ENCODE measurements around the gene LIAS.
"Not testable (repeated sequence)": the region's sequence is repeated elsewhere in the genome, so short reads cannot be mapped to it uniquely, and the experiment has no call there.

Gene LIAS

DNA sequence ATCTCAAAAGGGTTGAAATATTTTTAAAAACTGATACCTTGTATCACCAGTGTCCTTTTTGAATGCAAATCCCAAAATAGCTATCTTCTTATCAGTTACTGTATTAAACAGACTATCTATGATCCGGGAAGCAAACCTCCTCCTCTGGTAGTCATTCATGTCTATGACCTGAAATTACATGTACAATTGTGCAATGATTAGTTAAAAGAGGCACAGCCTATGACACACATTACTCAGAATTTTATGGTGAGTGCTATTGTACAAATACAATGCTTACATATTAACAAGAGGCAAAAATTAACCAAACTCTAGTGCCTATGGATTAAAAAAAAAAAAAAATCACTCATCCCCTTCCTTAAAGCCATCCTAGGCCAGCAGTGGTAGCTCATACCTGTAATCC lies 46.7 kb downstream of the LIAS start:
- Mint-ChIP-seq H3K4me3 (no peak overlapping the region), H3K36me3 (peaks cover 65% of the 10 kb centered on the region), H3K4me1 (no peaks in the 10 kb centered on the region), H3K9me3 (no peaks in the 10 kb centered on the region), H3K27me3 (no peaks in the 10 kb centered on the region), H3K27ac (no peak overlapping the region)
- ATAC-seq, result no peak

DNA sequence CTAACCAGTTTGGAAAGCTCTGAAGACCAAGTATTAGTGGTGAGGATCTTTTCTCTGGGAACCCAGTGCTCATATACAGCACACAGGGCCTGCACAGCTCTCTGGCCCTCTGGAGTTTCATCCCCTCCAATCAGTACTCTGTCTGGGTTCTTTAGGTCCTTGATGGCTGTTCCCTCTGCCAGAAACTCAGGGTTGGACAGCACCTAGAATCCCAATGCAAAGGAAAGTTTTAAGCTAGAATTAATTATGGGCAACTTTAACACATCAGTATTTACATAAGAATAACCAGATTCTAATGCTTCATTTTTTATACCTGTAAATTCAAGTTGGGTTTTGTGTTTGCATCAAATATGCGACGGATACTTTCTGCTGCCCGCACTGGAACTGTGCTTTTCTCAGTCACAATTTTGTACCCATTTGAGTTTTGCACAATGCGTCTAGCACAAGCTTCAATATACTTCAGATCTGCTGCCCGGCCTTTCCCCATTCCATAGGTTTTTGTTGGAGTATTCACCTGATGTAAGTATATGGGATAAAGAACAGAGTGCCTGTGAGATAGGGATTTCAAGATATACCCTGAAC lies 51.6 kb downstream of the LIAS start:
- Mint-ChIP-seq H3K27me3 (no peaks in the 10 kb centered on the region), H3K4me1 (no peaks in the 10 kb centered on the region), H3K4me3 (no peak overlapping the region), H3K36me3 (peaks cover 35% of the 10 kb centered on the region), H3K9me3 (no peaks in the 10 kb centered on the region), H3K27ac (no peak overlapping the region)
- ATAC-seq, result no peak

DNA sequence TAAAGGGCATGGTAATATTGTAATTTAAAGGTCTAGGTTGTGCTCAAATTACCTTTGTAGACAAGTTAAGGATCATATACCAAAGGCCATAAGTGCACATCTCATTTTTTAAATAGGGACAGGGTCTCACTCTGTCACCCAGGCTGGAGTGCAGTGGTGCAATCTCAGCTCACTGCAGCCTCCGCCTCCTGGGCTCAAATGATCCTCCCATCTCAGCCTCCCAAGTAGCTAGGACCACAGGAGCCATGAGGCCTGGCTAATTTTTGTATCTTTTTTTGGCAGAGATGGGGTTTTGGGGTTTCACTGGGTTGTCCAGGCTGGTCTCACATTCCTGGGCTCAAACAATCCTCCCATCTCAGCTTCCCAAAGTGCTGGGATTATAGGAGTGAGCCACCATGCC lies 55.4 kb downstream of the LIAS start:
- H3K9me3 Mint-ChIP-seq, H3K27me3 Mint-ChIP-seq, H3K4me1 Mint-ChIP-seq, H3K27ac Mint-ChIP-seq, ATAC-seq, H3K4me3 Mint-ChIP-seq: not testable (repeated sequence)
- peaks cover 21% of the 10 kb centered on the region for H3K36me3 Mint-ChIP-seq

DNA sequence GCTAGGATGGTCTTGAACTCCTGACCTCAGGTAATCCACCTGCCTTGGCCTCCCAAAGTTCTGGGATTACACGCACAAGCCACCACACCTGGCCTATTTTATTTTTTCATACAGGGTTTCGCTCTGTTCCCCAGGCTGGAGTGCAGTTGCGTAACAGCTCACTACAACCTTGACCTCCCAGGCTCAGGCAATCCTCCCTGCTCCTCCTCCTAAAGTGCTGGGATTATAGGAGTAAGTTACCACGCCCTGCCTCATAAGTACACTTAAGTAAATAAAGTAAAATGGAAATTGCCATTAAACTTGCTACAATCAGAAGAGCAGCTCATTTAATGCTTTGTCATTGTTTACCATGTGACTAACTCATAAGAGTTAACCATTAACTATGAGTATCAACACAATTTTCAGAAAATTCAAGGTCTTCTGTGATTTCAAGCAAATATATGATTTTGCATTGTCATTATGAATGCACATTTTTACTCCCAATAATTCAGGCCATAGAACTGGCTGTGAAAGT lies 56.1 kb downstream of the LIAS start:
- Mint-ChIP-seq H3K4me1 (no peaks in the 10 kb centered on the region), H3K36me3 (peaks cover 14% of the 10 kb centered on the region), H3K9me3 (no peaks in the 10 kb centered on the region), H3K27me3 (no peaks in the 10 kb centered on the region), H3K27ac (no peak overlapping the region), H3K4me3 (no peak overlapping the region)
- no peak for ATAC-seq

DNA sequence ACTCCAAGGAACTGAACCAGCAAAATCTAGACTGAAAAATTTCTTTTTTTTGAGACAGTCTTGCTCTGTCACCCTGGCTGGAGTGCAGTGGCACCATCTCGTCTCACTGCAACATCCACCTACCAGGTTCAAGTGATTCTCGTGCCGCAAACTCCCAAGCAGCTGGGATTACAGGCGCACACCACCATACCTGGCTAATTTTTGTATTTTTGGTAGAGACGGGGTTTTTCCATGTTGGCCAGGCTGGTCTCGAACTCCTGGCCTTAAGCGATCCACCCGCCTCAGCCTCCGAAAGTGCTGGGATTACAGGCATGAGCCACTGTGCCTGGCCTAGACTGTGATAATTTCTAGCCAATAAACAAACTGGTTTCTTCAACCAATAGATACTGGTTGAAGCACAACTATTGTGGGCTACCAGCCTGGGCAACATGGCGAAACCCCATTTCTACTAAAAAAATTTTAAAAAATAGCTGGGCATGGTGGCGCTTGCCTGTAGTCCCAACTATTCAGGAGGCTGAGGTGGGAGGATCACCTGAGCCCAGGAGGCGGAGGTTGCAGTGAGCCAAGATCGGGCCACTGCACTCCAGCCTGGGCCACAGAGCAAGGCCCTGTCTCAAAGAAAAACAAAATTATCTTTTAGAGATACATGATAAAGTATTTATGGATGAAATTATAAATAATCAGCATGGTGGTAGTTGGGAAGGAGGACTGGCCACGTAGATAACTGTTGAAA lies 57.0 kb downstream of the LIAS start:
- H3K27ac Mint-ChIP-seq, ATAC-seq: not testable (repeated sequence)

DNA sequence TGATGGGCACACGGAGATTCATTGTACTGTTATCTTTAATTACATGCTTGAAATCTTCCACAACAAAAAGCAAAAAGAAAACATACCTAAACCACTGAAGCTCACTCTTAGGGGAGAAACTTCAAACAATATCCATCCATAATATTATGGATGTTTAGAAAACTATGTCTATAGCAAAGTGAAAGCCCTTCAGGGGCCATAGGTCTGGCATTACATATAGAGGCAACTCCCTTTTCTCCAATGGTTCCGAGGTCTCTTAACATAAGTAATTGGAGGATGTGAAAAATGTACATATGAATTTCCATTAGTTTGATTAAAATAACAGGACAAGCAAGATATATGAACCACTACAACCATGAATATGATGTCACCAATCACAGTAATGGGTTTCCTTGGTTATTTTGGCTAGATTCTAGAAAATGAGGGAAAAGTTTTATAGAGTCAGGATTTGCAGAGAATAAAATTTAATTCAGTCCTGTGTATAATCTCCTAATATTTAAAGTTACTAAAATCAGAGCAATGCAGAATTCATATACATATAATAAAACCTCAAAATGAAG lies 57.6 kb downstream of the LIAS start:
- H3K9me3 Mint-ChIP-seq, result no peaks in the 10 kb centered on the region
- peaks cover 12% of the 10 kb centered on the region for H3K36me3 Mint-ChIP-seq
- H3K27ac Mint-ChIP-seq, result no peak overlapping the region
- H3K4me3 Mint-ChIP-seq, result no peak overlapping the region
- ATAC-seq, result no peak
- H3K4me1 Mint-ChIP-seq, result no peaks in the 10 kb centered on the region
- no peaks in the 10 kb centered on the region for H3K27me3 Mint-ChIP-seq

More for the DNA sequence above, 57.0 kb downstream of the LIAS start:
- H3K27me3 Mint-ChIP-seq, H3K4me3 Mint-ChIP-seq, H3K4me1 Mint-ChIP-seq, H3K9me3 Mint-ChIP-seq: not testable (repeated sequence)
- H3K36me3 Mint-ChIP-seq, result peaks cover 12% of the 10 kb centered on the region

DNA sequence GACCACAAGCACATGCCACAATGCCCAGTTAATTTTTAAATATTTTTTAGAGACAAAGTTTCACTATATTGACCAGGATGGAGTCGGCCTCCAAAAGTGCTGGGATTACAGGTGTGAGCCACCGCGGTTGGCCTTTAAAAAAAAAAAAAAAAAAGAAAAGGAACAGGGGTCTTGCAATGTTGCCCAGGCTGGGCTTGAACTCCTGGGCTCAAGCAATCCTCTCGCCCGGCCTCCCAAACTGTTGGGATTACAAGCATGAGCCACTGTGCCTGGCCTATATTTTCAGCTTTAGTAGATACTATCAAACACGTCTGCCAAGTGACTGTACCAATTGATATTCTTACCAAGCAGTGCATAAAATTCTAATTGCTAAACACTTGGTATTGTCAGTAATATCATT lies 59.6 kb downstream of the LIAS start:
- no peak overlapping the region for H3K27ac Mint-ChIP-seq
- no peak for ATAC-seq
- no peak overlapping the region for H3K4me3 Mint-ChIP-seq
- no peaks in the 10 kb centered on the region for H3K4me1 Mint-ChIP-seq
- H3K27me3 Mint-ChIP-seq, result no peaks in the 10 kb centered on the region
- H3K36me3 Mint-ChIP-seq, result peaks cover 6% of the 10 kb centered on the region
- no peaks in the 10 kb centered on the region for H3K9me3 Mint-ChIP-seq

DNA sequence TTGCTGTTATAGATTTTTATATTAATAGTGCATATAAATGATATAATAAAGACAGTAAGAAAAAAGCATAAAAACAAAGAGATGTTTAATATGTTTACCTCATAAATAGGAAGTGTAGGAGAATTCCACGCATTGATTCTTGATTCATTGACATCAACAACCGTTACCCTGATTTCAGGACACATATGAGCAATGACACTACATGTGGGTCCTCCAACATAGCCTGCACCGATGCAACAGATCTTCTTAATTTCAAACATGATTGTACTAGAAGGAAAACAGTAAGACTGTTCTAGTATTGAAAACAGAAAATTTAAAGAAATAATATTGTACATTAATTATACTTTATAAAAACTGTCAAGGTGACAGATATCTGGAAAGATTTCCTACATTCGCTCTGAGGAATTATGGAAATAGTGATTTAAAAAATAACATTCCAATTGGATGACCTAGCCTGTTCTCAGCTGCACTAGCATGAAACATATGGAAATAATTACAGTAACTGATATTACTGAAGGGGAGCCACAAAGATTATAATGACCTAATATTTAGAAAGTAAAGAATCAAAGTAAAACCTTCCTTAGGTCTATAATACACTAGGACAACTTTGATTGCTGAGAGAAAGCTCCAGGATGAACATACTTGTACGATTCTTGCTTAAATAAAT lies 62.5 kb downstream of the LIAS start:
- Mint-ChIP-seq H3K27ac (no peak overlapping the region), H3K27me3 (no peaks in the 10 kb centered on the region), H3K9me3 (no peaks in the 10 kb centered on the region), H3K36me3 (peaks cover 2% of the 10 kb centered on the region), H3K4me3 (no peak overlapping the region), H3K4me1 (peaks cover 11% of the 10 kb centered on the region)
- no peak for ATAC-seq

DNA sequence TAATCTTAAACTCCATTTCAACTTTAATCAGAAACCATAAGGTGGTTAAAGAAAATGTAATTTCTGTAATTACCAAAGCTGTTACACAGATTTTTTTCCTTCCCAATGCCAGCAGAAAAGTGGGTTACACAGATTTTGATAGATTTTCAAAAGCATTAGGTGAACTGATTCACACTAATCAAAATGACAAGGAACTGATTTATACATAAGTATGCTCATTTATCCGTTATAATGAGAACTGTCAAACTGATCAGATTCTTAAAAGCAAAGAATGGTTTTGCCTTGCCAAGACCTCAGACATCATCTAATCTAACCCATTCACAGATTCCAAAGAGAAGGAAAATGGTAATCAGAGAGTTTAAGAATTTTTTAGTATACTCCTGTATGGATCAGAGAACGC lies 63.2 kb downstream of the LIAS start:
- peaks cover 16% of the 10 kb centered on the region for H3K4me1 Mint-ChIP-seq
- no peaks in the 10 kb centered on the region for H3K9me3 Mint-ChIP-seq
- H3K27me3 Mint-ChIP-seq, result no peaks in the 10 kb centered on the region
- no peak for ATAC-seq
- no peak overlapping the region for H3K27ac Mint-ChIP-seq
- H3K4me3 Mint-ChIP-seq, result no peak overlapping the region
- no peaks in the 10 kb centered on the region for H3K36me3 Mint-ChIP-seq

DNA sequence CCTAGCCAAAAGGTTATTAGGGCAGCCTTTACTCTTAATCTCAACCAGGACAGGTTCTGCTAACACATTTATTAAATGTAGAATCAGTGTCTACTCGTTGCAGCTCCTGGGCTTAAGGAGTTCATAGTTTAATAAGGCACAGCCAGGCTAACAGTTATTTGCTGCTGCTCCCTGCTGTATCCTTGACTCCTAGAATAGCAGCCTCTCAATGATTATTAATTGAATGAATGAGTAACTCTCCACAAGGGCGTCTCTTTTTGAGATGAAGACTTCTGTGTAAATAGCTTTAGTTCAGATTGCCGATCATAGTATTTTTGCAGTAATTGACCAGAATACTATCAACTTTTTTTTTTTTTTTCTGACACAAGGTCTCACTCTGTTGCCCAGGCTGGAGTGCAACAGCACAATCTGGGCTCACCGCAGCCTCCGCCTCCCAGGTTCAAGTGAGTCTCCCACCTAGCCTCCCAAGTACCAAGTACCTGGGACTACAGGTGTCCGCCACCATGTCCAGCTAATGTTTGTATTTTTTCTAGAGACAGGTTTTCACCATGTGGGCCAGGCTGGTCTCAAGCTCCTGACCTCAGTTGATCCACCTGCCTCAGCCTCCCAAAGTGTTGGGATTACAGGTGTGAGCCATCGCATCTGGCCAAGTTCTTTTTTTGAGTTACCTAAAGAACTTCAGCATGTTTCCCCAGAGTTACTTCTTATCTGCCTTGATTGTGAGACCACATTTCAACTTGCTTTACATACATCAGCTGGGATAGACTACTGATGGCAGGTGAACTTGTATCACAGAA lies 65.5 kb downstream of the LIAS start:
- ATAC-seq, result no peak
- Mint-ChIP-seq H3K27me3 (no peaks in the 10 kb centered on the region), H3K27ac (no peak overlapping the region), H3K36me3 (no peaks in the 10 kb centered on the region), H3K4me1 (peaks cover 16% of the 10 kb centered on the region), H3K4me3 (no peak overlapping the region), H3K9me3 (no peaks in the 10 kb centered on the region)

DNA sequence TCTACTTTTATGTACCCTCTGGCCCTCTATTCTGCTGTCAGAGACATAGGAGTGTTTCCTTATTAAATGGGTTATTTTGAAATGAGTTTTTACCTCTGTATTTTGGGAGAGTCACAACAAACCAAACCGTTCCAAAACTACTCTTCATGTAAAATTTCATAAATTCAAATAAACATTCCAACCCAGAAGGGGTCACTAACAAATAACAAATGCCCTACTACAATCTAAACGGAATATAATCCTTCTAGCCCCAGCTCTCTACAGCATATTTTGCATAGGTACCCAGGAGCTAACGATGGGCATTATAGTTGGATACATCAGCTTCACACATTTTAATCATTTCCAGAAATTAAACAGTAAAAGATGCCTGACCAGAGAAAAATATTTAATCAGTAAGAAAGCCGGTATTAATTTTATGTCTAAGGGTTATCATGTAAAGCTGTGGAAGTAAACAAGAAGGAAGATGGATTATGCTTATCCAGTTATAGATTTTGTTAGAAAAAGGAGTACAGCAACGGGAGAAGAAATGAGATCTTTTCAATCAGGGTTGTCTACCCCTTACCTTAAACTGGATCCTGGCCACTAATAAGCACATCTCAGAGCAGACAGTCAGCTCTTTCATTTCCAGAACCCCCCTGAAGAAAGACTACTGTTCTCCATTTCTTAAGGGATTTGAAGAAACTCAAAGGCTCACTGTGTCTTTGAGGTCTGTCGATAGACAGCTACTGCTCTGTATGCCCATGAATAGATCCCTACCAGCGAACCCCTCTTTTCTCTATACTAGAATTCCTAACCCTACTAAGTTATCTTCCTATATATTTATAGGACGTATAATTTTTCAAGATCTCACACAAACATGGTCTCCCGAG lies 67.2 kb downstream of the LIAS start:
- no peaks in the 10 kb centered on the region for H3K27me3 Mint-ChIP-seq
- peaks cover 16% of the 10 kb centered on the region for H3K4me1 Mint-ChIP-seq
- peak overlapping the region; percentile 99 for H3K4me3 Mint-ChIP-seq
- ATAC-seq, result no peak
- H3K36me3 Mint-ChIP-seq, result peaks cover 6% of the 10 kb centered on the region
- H3K9me3 Mint-ChIP-seq, result peaks cover 6% of the 10 kb centered on the region
- peak overlapping the region; percentile 90 for H3K27ac Mint-ChIP-seq

DNA sequence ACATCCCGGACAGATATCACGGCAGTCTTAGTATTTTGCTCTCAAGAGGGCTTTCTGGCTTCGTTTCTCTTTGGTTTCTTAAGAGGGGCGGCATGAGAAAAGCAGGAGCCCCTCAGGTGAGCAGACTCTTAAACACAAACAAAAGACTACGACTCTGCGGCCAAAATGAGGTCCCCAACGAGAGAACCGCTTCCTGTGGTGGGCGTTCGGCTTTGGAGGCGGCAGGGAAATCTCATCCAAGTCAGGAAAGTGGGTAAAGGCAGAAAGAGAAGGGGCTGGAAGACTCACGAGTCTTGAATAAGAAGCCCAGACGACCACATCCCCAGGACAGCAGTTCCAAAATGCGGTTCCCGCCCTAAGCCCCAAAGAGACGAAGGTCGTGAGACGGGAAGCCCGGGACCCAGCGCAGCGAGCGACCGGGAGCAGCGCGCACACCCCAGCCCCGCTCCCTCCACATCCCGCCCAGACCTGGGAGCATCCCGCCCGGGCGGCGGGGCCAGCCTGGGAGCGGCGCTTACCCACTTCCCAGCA lies 68.0 kb downstream of the LIAS start:
- peak overlapping the region; percentile 99 for H3K4me3 Mint-ChIP-seq
- H3K4me1 Mint-ChIP-seq, result peaks cover 16% of the 10 kb centered on the region
- peak; percentile 40 for ATAC-seq
- H3K36me3 Mint-ChIP-seq, result peaks cover 14% of the 10 kb centered on the region
- H3K9me3 Mint-ChIP-seq, result peaks cover 11% of the 10 kb centered on the region
- peak overlapping the region; percentile 90 for H3K27ac Mint-ChIP-seq
- no peaks in the 10 kb centered on the region for H3K27me3 Mint-ChIP-seq

DNA sequence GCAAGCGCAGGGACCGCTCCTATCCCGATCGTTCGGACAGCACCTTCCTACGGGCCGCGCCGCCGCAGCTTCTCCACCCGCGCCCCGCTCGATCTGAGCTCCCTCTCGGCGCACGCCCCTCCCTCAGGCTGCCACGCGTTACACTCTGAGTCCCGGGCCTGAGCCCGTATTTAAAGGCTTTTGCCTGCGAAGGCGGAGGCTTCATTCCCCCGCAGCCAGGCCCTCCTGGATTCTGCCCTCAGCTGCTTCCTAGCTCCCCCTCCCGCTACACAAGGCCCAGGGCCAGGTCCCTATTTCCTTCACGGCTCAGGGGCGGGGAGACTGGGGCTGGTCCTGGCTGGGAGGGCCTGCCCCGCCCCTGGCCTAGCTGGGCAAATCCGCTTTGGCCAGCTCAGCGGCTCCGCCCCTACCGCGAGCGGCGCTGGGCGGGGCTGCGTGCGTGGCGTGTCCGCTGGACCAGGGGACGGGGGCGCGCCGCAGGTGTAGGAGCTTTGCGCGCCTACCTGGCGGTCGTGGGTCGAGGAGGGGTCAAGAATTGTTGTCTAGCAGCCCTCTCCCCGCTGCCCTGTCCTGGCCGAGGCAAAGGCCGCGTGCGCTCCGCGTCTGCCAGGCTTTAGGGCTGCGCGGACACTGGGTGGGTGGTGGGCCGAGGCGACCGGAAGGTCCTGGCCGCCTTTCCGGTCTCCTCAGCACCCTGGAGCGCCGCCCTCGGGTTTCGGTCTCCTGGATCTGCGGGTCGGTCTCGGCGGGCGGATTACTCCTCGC lies 68.6 kb downstream of the LIAS start, which contains the start of gene UGDH:
TSS of gene UGDH (minus strand) at position 144 of the 765 bp plus-strand sequence. CDS start 5,927 bp downstream, outside the sequence.
- H3K27me3 Mint-ChIP-seq, result no peaks in the 10 kb centered on the region
- peaks cover 16% of the 10 kb centered on the region for H3K4me1 Mint-ChIP-seq
- ATAC-seq, result peak; percentile 100
- H3K4me3 Mint-ChIP-seq, result peak within 1 kb of the TSS; percentile 99
- peaks cover 17% of the 10 kb centered on the region for H3K9me3 Mint-ChIP-seq
- H3K36me3 Mint-ChIP-seq, result peaks cover 20% of the 10 kb centered on the region
- peak within 1 kb of the TSS; percentile 90 for H3K27ac Mint-ChIP-seq
